Activated T-helper 1 cell treated with anti-CD3 and anti-CD28 coated beads, Interleukin-12 subunit alpha, Interleukin-12 subunit beta, Interleukin-2, Interleukin-4 antibody, amounts not matched to agents 30 ng/mL and 10 ng/mL and 1 ng/mL, durations not matched to agents 14 hours and 24 hours and 36 hours (primary cell): ENCODE measurements around the gene TGFA. TPM values are rescaled to one million over a fixed set of nuclear protein-coding genes. Genes with fewer than 3 reads are reported as not detected.
"Not testable (repeated sequence)": the region's sequence is repeated elsewhere in the genome, so short reads cannot be mapped to it uniquely, and the experiment has no call there.

Source experiments
- DNase-seq: peaks from one replicate; pipeline ENCODE4 v3.0.0; 2021; ENCODE audit warnings: low spot score
- H3K27ac Mint-ChIP-seq: one replicate; pipeline ENCODE4 v1.8.0; 2021; ENCODE audit warnings: mild to moderate bottlenecking, mixed read lengths
- H3K27me3 Mint-ChIP-seq: one replicate; pipeline ENCODE4 v1.8.0; 2022; ENCODE audit warnings: mild to moderate bottlenecking, moderate library complexity, mixed read lengths; ENCODE audit not compliant: insufficient read depth
- H3K36me3 Mint-ChIP-seq: one replicate; pipeline ENCODE4 v1.8.0; 2021; ENCODE audit warnings: low read depth, mixed read lengths
- H3K4me1 Mint-ChIP-seq: one replicate; pipeline ENCODE4 v1.8.0; 2021; ENCODE audit warnings: low read depth, mixed read lengths
- H3K4me3 Mint-ChIP-seq: one replicate; pipeline ENCODE4 v1.8.0; 2021; ENCODE audit warnings: mild to moderate bottlenecking, moderate library complexity, mixed read lengths
- H3K9me3 Mint-ChIP-seq: one replicate; pipeline ENCODE4 v1.8.0; 2021; ENCODE audit warnings: mixed read lengths
- intact Hi-C: fragments of 100-400 bp; cut with micrococcal nuclease; formaldehyde crosslinking; loops from one replicate; pipeline ENCODE4 v1.15.1; 2024
- total RNA-seq: library from RNA; stranded (reverse); gene quantifications from 2 replicates; pipeline ENCODE4 v1.2.3, GENCODE V29; 2022

Gene TGFA
- total RNA-seq, 1 donor from 2014 or later: not detected

DNA sequence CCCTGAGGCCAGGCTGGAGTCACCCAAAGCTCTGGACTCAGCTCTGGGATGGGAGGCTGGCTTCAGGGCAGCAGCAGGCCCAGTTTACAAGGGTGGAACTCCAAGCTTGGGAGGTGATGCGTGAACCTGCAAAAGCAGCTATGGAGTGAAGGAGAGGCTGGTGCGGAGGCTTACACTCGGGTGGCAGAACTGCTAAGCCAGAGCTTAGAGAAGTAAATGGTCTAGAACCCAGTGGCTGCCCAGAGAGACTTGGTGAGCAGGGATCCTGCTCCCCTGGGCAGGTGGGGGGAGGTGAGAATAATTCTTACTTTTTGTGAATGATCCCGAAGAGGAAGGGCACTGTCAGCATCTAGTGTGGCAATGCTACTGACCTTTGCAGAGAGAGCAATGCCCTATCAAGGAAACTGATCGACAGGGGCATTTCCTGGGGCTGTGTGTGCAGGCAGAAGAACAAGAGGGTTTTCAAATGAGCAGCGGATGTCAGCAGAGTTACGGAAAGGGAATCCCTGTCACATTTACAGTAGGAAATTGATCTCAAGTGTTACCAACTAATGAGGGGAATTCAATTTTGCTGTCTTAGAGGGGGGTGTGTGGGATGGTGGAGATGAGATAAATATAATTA, 80.4 kb downstream of the TGFA start:
- peaks cover 7% of the 10 kb centered on the region for H3K4me1 Mint-ChIP-seq
- H3K36me3 Mint-ChIP-seq: no peaks in the 10 kb centered on the region
- intact Hi-C loops: no loop called here

DNA sequence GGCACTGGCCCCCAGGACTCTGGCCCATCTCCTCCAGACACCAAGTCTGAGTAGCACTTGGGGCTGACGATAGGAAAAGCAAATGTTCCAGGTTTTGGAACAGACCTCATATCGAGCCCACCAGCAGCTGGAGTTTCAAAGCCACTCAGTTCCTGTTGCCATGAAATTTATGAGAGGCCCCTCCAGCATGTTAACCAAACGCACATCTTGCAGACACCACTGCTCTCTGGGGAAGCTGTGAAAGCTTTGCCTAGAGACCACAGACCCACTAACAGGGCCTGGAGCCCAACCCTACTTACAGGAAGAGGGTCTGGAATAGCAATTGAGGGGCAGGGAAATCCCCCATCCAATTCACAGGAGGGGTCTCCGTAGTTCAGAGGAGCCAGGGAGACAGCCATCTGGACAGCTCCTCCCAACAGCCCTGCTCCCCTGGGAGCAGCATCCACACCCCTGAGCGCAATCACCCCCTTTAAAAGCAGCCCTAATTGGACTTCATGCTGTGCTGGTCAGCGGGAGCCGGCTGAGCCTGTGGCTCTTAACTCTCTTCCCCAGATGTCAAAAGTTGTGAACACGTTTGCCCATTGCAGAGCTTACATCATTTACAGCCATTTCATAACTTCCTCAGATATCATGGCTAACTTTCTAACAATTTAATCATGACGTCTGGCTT, 81.3 kb downstream of the TGFA start:
- Mint-ChIP-seq H3K4me1 (peaks cover 7% of the 10 kb centered on the region), H3K27me3 (no peaks in the 10 kb centered on the region), H3K9me3 (no peaks in the 10 kb centered on the region), H3K4me3 (no peak overlapping the region), H3K27ac (no peak overlapping the region), H3K36me3 (no peaks in the 10 kb centered on the region)
- intact Hi-C loops: no loop called here
- no peak for DNase-seq

More for the DNA sequence above, 80.4 kb downstream of the TGFA start:
- Mint-ChIP-seq H3K4me3 (no peak overlapping the region), H3K9me3 (no peaks in the 10 kb centered on the region), H3K27ac (no peak overlapping the region), H3K27me3 (no peaks in the 10 kb centered on the region)
- no peak for DNase-seq

DNA sequence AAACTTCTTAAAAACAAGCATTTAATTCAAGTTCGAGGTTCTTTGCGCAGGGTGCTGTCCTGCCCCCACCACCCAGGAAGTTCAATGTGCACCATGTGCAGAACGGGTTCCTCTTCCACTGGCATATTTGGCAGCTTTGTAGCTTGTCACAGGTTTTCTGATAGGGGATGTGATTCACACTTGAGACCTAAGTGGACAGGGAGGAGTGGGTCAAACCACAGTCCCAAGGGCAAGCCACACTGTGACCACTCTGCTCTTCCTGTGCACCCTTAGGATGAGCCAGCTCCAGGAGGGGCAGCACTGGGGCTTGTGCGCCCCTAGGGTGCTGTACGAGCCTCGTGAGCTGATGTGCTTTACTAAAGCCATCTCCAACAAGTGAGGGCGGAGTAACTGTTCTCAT, 82.5 kb downstream of the TGFA start:
- H3K27ac Mint-ChIP-seq: no peak overlapping the region
- H3K27me3 Mint-ChIP-seq: no peaks in the 10 kb centered on the region
- H3K4me1 Mint-ChIP-seq: peaks cover 7% of the 10 kb centered on the region
- H3K36me3 Mint-ChIP-seq: no peaks in the 10 kb centered on the region
- intact Hi-C loops: no loop called here
- H3K9me3 Mint-ChIP-seq: no peaks in the 10 kb centered on the region
- no peak for DNase-seq
- no peak overlapping the region for H3K4me3 Mint-ChIP-seq

DNA sequence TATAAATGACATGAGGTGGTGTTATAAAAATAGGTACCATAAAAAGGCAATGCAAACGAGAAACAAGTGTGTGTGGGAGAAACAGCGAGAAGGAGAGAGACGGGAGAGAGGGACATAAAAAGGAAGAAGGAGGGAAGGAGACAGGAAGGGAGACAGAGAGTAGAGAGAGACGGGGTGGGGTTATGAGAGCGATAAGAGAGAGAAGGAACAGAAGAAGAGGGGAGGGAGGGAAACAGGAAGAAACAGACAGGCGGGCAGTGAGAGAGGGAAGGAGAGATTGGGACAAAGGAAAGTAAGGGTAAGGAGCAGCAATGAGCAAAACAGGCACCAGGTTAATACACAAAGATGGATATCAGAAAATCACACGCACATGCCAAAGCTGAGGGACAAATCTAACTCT, 83.7 kb downstream of the TGFA start:
- DNase-seq: no peak
- intact Hi-C loops: no loop called here
- no peaks in the 10 kb centered on the region for H3K9me3 Mint-ChIP-seq
- H3K4me1 Mint-ChIP-seq: peaks cover 7% of the 10 kb centered on the region
- no peaks in the 10 kb centered on the region for H3K36me3 Mint-ChIP-seq
- H3K27me3 Mint-ChIP-seq: no peaks in the 10 kb centered on the region
- H3K4me3 Mint-ChIP-seq: no peak overlapping the region
- H3K27ac Mint-ChIP-seq: no peak overlapping the region

DNA sequence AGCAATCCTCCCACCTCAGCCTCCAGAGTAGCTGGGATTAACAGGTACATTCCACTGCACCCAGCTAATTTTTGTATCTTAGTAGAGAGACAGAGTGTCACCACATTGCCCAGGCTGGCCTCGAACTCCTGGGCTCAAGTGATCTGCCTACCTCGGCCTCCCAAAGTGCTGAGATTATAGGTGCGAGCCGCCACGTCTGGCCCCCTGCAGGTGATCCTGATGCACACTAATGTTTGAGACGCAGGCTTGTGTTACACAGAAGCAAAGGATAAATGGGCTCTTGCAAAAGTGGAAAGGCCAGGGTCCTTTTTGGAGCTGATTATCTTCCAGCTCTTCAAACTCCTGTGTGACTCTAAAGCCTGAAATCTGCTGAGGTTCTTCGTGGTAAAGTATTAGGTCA, 84.2 kb downstream of the TGFA start:
- Mint-ChIP-seq H3K4me1 (peaks cover 7% of the 10 kb centered on the region), H3K27me3 (no peaks in the 10 kb centered on the region), H3K9me3 (no peaks in the 10 kb centered on the region), H3K36me3 (no peaks in the 10 kb centered on the region), H3K27ac (no peak overlapping the region), H3K4me3 (no peak overlapping the region)
- DNase-seq: no peak
- intact Hi-C loops: no loop called here

DNA sequence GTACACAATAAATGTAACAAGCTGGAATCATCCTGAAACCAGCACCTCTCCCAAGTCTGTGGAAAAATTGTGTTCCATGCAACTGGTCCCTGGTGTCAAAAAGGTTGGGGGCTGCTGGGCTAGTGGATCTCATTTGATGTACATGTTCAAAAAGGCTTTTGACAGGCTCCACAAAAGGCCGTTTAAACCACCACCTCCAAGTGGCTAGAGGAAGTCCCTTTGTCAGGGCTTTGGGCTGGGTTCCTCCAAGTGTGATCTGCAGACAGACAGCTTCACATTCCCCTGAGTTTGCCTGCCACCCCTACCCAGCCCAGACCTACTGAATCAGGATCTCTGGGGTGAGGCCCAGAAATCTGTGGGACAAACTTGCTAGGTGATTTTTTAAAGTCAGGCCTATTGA, 84.7 kb downstream of the TGFA start:
- H3K27ac Mint-ChIP-seq: no peak overlapping the region
- H3K27me3 Mint-ChIP-seq: no peaks in the 10 kb centered on the region
- H3K4me1 Mint-ChIP-seq: peaks cover 7% of the 10 kb centered on the region
- no peak overlapping the region for H3K4me3 Mint-ChIP-seq
- no peaks in the 10 kb centered on the region for H3K36me3 Mint-ChIP-seq
- intact Hi-C loops: no loop called here
- H3K9me3 Mint-ChIP-seq: no peaks in the 10 kb centered on the region
- DNase-seq: no peak

DNA sequence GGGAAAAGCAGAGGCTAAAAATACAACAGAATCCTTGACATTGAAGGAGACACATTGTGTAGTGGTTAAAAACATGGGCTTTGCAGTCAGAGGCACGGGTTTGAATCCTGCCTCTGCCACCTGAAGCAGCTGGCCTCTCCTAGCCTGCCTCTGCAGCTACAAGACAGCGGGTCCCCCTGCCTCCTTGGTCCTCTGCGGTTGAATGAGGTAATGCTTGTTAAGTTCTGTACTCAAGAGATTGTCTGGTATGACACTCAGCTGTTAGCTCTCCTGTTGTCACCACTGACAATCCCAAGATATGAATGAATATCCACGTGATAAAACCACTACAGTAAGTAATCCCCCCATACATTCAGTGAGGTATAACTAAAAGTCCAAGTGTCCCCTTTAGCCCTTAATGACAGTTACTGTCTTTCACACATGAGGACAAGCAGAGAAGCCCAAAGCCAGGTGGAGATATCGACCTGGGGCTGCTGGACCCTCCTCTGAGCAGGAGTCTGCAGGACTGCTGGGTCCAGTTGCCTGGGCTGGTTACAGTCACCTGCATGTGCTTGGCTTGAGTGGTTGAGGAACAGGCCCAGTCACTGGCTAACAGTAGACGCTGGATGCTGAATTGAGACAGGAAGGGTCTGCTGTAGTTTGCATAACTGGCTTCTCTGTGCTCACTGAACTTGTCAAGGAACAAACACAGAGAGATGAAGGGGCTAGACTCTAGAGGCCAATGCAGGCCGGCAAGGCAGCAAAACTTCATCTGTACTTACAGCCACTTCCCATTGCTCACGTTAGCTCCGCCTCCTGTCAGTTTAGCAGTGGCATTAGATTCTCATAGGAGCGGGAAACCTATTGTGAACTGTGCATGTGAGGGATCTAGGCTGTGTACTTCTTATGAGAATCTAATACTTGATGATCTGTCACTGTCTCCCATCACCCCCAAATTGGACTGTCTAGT, 85.5 kb downstream of the TGFA start:
- no peak for DNase-seq
- H3K27me3 Mint-ChIP-seq: no peaks in the 10 kb centered on the region

DNA sequence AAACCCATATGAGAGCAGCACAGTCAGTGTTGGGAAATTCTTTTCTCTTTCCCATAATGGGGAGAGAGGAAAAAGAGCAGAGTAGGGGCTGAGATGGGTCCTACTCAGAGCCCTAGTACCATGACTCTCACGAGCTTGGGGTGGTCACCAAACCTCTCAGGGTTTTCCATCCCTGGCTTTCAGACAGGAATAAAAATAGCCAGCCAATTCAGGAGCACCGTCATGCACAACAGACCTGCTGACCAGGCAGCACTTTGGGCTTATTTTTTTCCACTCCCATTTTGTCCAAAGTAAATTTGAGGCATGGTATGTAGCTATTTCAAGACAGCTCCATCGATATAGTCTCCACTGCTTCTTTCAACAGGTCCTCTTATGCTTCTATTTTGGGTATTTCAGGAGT, 86.4 kb downstream of the TGFA start:
- no peak for DNase-seq
- Mint-ChIP-seq H3K4me3 (no peak overlapping the region), H3K27me3 (no peaks in the 10 kb centered on the region), H3K36me3 (no peaks in the 10 kb centered on the region), H3K9me3 (no peaks in the 10 kb centered on the region), H3K4me1 (no peaks in the 10 kb centered on the region), H3K27ac (no peak overlapping the region)
- intact Hi-C loops: no loop called here

More for the DNA sequence above, 85.5 kb downstream of the TGFA start:
- H3K4me1 Mint-ChIP-seq: peaks cover 2% of the 10 kb centered on the region
- H3K36me3 Mint-ChIP-seq: no peaks in the 10 kb centered on the region
- intact Hi-C loops: no loop called here
- no peak overlapping the region for H3K27ac Mint-ChIP-seq
- H3K4me3 Mint-ChIP-seq: no peak overlapping the region
- H3K9me3 Mint-ChIP-seq: no peaks in the 10 kb centered on the region

DNA sequence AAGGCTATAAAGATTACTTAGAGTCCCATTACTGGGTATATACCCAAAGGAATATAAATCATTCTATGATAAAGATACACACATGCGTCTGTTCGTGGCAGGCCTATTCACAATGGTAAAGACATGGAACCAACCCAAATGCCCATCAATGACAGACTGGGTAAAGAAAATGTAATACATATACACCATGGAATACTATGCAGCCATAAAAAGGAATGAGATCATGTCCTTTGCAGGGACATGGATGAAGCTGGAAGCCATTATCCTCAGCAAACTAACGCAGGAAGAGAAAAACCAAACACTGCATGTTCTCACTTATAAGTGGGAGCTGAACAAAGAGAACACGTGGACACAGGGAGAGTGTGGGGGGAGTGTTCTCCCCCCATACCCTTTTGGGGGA, 87.0 kb downstream of the TGFA start:
- H3K27me3 Mint-ChIP-seq, H3K36me3 Mint-ChIP-seq, H3K4me1 Mint-ChIP-seq, H3K9me3 Mint-ChIP-seq, DNase-seq, H3K4me3 Mint-ChIP-seq, intact Hi-C loops, H3K27ac Mint-ChIP-seq: not testable (repeated sequence)

DNA sequence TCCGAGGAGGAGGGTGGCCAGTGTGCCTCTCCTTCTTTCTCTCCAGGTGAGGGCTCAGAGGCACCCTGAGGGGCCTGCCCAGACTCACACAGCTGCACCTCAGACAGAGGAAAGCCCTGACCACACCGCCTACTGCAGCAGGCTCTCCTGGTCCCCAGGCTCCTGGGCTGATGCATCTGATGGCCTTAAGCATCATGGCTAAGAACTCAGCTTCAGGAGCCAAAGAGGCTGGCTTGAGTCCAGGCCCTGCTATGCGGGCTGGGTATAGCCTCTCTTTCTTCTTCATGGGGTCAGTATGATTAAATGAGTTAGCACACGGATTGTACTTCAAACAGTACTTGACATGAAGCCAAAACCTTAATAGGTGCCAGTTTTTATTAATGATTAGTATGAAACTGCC, 89.6 kb downstream of the TGFA start:
- intact Hi-C loops: no loop called here
- no peak for DNase-seq

DNA sequence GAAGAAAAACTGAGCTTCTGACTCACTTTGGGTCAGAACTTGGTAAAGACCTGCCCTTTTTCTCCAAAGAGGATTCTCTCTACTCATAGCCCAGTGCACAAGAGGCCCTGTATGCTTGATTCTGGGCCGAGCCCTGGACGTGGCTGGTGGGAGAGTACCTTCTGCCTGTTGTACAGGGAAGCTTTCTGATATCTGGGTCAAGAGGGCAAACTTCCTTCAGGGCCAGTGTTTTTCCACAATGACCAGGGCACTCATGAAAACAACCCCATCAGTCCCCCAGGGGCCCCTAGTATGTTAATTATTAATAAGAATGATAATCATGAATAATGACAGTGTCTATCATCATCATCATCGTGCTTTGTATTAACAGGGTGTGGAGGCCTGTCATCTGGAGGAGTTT, 90.0 kb downstream of the TGFA start:
- no peaks in the 10 kb centered on the region for H3K9me3 Mint-ChIP-seq
- no peak overlapping the region for H3K4me3 Mint-ChIP-seq
- H3K27me3 Mint-ChIP-seq: no peaks in the 10 kb centered on the region
- no peaks in the 10 kb centered on the region for H3K36me3 Mint-ChIP-seq
- DNase-seq: no peak
- H3K4me1 Mint-ChIP-seq: no peaks in the 10 kb centered on the region
- no peak overlapping the region for H3K27ac Mint-ChIP-seq
- intact Hi-C loops: no loop called here

More for the DNA sequence above, 89.6 kb downstream of the TGFA start:
- Mint-ChIP-seq H3K27me3 (no peaks in the 10 kb centered on the region), H3K27ac (no peak overlapping the region), H3K4me3 (no peak overlapping the region), H3K36me3 (no peaks in the 10 kb centered on the region), H3K9me3 (no peaks in the 10 kb centered on the region), H3K4me1 (no peaks in the 10 kb centered on the region)

DNA sequence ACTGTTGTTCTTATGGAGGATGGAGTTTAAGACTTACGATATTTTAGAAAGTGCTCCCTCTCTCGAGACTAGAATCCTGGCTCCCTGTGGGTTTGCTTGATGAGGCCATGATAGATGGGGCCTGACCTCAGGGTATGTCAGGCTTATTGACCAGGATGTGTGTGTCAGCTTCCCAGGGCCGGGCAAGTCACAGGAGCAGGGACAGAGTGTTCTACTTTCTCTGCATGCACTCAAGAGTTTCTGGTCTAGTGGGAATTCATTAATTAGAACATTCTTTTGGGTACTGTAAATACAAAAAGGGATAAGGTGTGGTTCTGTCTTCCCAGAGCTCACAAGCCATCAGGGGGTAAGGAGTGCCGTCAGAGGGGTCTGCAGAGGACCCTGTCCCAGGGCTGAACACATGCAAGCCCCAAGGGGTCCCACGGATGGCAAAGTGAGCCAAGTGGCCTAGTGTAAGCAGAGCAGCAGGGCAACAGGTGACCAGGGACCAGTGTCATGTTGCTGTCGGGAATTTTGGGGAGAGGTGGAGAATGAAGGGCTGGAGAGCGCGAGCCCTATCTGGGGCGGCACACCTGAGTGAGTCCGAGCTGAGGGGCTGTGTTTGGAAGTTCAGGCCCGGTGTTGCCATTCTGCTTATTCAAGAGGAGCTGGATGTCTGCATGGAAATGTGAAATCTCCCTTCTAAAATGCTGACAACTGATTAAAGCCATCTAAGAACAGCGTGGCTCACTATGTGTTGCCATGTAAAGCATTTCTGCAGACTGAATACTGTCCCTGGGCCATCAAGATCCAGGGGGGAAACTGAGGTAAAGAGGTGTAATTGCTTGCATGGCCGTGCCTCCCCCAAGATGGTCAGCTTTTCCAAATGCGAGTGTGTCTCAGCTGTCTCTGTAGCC, 91.4 kb downstream of the TGFA start:
- Mint-ChIP-seq H3K27me3 (no peaks in the 10 kb centered on the region), H3K4me1 (no peaks in the 10 kb centered on the region), H3K4me3 (no peak overlapping the region), H3K36me3 (no peaks in the 10 kb centered on the region), H3K9me3 (no peaks in the 10 kb centered on the region), H3K27ac (no peak overlapping the region)
- no peak for DNase-seq
- intact Hi-C loops: no loop called here
